Measurements from ENCODE around the gene CLCN7.
"Not testable (repeated sequence)": the region's sequence is repeated elsewhere in the genome, so short reads cannot be mapped to it uniquely, and the experiment has no call there.

CLCN7 gene

DNA sequence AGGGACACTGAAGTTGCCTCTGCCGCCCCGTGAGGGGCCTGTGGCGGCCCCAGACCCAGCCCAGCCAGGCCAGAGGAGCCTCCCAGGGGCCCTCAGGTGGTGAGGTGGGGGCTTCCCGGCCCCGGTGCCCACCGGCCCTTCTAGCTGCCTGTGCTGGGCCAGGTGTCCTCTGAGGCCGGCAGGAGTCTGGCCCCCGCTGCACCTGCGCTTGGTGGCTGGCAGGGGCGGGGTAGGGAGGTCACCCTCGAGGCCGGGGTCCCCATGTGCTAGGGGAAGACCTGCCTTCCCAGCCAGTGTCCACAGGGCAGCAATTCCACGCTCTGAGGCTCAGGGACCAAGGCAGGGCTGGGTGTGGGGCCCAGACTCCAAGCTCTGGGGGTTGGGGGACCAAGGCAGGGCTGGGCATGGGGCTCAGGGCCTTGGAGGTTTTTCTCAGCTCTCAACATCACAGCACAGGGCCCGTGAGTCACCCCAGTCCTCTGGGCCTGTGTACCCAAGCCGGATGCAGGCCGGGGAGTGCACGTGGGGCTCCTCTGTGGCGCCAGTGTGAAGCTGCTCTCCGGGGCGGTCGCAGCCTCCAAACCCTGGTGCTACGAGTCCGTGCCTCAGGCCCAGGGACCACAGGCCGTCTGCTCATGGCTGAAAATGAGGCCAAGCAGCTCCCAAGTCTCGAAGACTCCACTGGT is 29.2 kb downstream of the CLCN7 start:
- DNase-seq (ENCODE audit: low spot score): no peak

DNA sequence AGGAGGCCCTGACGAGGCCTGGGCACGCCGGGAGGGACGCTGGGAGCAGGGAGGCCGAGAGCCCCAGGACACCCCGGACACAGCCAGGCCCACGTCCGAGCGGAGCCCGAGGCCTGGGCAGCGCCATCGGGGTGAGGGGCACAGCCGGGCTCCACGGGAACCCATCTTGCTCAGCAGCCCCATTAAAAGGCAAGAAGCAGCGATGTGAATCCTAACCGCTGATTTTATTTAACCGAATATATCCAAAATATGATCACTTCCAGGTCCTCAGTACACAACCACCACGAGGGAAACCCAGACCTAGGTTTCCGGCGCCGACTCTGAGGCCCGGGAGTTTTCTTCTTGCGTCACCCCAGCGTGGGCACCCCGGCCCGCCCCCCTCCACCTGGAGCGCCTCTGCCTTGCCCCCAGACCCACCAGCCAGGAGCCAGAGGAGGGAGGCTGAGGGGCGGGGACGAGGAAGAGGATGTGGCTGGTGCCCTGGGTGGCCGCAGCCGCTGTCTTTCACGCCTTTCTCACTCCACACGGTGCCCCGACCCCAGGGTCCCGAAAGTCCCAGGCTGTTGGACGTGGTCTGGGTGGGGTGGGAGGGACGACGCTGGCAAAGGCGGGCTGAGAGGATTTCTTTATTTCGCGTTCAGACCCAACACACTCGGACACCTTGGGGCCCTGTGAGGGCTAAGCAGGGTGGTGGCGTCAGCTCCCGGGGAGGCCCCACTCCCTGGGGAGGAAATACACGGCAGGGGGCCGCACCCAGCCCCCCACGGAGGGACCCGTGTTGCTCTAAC is 29.9 kb downstream of the CLCN7 start:
- no peak for DNase-seq (ENCODE audit: low spot score)

GRCh38 chr16:1443980-1444729 is 30.7 kb downstream of the CLCN7 start, which contains the start of gene CCDC154:
TSS of gene CCDC154 (minus strand) at chr16:1444556. CDS start at chr16:1444322, 234 bp downstream.
- no peak for DNase-seq (ENCODE audit: low spot score)

GRCh38 chr16:1443403-1443973 is 31.3 kb downstream of the CLCN7 start:
- no peak for DNase-seq (ENCODE audit: low spot score)

- DNase-seq (ENCODE audit: low spot score): no peak
Measured at GRCh38 chr16:1442697-1443096, 32.1 kb downstream of the CLCN7 start.

DNA sequence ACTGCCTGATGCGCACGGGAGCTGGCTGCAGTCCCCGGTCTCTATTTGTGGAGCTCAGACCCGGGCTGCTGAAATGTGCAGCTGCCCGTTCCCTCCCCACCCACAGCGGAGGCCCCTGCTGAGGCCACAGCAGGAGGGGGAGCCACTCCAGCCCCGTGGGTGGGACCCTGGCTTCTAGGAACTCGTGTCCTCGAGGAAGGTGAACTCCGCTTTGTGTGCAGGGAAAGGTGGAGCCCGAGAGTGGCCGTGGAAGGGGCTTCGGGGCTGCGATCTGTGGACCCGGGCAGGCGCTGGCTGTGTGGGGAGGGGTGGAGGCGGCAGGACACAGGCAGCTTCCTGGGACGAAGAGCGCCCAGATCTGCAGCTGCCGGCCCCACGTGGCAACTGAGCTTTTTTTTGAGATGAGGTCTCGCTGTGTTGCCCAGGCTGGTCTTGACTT is 33.4 kb downstream of the CLCN7 start:
- no peak for DNase-seq (ENCODE audit: low spot score)

- DNase-seq (ENCODE audit: low spot score): not testable (repeated sequence)
Measured at GRCh38 chr16:1439699-1440074, 35.1 kb downstream of the CLCN7 start.

GRCh38 chr16:1439058-1439698 is 35.6 kb downstream of the CLCN7 start:
- DNase-seq (ENCODE audit: low spot score): no peak

DNA sequence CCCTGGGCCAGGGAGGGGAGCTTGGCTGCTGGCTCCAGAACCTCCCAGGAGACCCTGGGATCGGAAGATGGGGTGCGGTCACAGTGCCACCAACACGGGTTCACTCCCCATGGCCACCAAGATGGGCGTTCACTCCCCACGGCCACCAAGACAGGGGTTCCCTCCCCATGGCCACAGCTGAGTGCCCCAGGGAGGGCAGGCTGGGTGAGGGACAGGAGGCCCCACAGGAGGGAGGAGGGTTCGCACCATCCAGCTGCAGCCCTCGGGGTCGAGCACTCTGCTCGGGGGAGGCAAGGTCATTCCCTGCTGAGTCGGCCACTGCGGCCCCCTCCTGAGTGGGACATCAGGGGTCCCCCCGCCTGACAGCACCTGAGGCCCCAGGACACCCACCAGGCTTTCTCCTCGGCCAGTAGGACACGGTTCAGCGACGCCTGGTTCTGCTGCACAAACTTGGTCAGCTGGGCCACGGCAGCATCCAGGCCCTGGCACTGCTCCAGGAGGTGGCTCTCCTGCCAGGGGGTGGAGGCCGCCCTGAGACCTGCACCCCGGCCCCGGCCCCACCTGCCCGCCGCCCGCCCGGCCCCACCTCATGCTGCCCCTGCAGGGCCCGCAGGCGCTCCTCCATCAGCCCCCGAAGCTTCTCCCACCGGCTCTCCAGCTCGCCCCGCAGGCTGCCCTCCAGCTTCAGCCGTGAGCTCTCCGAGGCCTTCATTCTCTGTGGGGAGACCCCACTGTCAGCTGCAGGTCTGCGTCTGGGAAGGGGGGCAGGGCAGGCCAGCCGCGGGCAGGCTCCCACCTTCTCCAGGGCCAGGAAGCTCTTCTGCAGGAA is 36.4 kb downstream of the CLCN7 start:
- no peak for DNase-seq (ENCODE audit: low spot score)

- DNase-seq (ENCODE audit: low spot score): no peak
Measured at GRCh38 chr16:1437606-1438005, 37.2 kb downstream of the CLCN7 start.

DNA sequence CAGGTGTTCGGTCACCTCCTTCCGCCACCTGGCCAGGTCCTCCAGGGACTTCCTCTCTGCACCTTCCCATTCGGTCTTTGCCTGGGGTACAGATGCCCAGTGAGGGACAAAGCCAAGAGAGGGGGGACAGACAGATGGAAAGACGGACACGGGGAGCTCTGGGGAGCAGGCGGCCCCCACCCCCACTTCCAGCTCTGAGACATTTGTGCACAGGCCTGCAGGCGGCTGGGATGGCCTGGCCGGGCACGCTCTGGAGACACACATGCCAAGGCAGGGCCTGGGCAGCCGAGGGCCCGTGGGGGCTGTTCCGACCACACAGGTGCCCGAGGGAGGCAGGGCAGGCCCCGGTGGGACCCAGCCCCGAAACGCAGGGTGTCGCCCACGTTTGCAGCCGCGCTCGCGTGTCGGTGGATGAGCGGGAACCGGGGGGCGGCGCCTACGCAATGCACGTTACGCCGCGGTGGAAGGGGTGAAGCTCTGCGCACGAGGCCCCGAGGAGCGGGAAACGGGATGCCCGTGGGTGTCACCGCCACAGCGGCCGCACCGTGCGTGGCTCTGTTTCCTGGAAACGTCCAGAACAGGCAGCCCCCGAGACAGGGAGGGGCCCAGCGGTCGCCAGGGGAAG is 38.0 kb downstream of the CLCN7 start:
- no peak for DNase-seq (ENCODE audit: low spot score)

DNA sequence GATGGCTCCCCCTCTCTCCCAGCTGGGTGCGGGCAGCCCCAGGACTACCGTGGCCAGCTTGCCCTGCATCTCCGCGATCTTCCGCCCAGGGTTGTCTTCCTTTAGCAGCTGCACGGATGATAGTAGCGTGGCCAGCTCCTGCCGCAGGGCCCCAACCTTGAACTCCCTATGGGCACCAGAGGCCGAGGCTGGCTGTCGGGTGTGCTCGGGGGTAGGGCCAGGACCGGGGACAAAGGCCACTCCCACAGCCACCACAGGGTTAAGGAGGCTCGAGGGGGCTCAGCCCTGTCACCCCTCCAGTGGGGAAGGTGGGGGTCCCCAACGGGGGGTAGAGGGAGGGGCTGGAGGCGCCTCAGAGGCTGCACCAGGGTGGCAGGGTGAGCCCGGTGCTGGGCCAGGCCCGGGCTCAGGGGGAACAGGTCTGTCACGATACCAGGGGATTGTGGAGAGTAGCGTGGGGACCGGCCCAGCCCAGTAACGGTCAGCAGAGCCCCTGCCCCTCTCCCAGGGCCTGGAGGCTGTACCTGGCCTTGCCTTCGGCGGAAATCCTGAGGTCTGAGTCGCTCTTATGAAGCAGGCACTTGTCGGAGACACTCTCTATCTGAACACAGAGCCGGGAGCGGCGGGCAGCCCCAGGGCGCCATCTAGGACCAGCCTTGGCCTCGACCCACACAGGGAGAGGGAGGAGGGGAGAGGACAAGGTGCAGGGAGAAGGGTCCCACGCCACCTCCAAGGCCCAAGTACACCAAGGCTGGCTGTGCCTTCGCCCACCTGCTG is 38.7 kb downstream of the CLCN7 start:
- no peak for DNase-seq (ENCODE audit: low spot score)

- DNase-seq (ENCODE audit: low spot score): no peak
Measured at GRCh38 chr16:1434644-1435592, 39.9 kb downstream of the CLCN7 start.

DNA sequence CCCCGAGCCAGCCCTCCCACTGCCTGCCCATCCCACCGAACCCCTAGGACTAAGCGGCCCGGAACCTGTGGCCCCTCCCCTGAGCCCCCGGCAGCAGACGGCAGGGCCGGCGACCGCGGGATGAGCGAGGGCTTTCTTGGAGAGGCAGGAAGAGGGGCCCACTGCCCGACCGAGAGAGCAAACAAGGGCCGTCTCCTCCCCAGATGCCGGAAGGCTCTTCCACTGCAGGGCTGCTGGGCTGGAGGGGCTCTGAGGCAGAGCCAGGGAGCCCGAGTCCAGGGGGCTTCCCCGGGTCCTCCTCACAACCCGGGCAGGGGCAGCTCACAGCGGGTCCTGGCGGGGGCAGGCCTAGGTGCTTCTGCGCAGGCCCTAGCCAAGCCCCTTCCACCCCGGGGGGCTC is 41.1 kb downstream of the CLCN7 start:
- no peak for DNase-seq (ENCODE audit: low spot score)

DNA sequence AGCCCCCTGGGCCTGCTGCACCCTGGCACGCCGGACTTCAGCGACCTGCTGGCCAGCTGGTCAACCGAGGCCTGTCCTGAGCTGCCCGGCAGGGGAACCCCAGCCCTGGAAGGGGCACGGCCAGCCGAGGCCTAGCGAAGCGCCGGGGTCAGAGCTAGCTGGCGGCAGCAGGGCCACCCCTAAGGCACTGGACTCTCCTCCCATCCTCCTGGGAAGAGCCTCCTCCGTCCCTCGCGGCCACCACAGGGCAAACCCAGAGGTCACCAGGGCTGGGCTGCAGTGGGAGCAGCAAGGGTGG is 41.6 kb downstream of the CLCN7 start:
- DNase-seq (ENCODE audit: low spot score): no peak

DNA sequence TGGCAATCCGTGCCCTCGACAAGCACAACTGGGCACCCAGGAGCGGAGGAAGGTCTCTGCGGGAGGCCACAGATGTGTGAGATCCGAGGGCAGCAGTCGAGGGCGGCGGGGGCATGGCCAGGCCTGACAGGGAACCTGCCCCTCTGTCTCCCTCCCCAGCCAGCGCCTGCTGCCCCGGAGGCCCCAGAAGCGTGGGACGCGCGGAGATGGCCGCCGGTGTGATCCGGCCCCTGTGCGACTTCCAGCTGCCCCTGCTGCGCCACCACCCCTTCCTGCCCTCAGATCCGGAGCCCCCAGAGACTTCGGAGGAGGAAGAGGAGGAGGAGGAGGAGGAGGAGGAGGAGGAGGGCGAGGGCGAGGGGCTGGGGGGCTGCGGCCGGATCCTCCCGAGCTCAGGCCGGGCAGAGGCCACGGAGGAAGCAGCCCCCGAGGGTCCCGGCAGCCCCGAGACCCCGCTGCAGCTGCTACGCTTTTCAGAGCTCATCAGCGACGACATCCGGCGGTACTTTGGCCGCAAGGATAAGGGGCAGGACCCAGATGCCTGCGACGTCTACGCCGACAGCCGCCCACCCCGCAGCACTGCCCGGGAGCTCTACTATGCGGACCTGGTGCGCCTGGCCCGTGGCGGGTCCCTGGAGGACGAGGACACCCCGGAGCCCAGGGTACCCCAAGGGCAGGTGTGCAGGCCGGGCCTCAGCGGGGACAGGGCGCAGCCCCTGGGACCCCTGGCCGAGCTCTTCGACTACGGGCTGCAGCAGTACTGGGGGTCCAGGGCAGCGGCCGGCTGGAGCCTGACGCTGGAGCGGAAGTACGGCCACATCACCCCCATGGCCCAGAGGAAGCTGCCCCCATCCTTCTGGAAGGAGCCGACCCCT is 42.2 kb downstream of the CLCN7 start:
- DNase-seq (ENCODE audit: low spot score): no peak

GRCh38 chr16:1431497-1432270 is 43.1 kb downstream of the CLCN7 start:
- DNase-seq (ENCODE audit: low spot score): no peak

Measured in pons (tissue), 1 donor.